GM18508 (cell line): ENCODE measurements around the gene ATG10.
"Not testable (repeated sequence)": the region's sequence is repeated elsewhere in the genome, so short reads cannot be mapped to it uniquely, and the experiment has no call there.

Experiments
- ATAC-seq: cut with Tn5 transposase; IDR thresholded peaks from one replicate; pipeline ENCODE4 v1.9.1; 2021; ENCODE audit warnings: moderate number of reproducible peaks; ENCODE audit not compliant: insufficient read depth, unreplicated experiment

The ATG10 gene

DNA sequence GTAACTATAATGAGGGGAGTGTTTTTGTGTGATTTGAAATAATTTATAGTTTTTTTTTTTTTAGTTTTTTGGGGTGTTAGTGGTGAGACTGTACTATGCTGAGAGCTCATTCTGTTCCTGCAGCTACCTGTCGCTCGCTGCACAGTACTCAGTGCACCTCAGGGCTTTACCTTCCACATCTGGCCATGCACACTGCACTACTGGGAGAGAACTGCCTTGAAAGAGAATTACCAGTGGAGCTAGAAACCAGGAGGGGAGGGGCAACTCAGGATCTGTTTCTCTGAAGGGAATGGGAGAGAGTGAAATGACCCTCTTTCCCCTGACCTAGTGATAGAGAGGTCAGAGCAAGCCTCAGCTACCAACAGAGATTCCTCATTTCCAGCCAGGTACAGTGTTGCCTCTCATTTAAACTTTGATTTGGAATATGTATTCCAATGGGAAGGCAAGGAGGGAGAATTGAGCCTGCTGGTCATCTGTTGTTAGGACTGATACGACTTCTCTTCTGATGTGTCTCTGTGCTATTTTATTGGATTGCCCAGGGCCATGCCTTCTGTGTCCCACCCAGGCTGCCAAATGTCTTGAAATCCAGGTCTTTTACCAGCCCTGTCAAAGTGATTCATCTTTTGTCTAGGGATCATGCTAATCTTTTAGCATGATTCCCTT, 8.9 kb downstream of the ATG10 start:
- ATAC-seq: no peak

DNA sequence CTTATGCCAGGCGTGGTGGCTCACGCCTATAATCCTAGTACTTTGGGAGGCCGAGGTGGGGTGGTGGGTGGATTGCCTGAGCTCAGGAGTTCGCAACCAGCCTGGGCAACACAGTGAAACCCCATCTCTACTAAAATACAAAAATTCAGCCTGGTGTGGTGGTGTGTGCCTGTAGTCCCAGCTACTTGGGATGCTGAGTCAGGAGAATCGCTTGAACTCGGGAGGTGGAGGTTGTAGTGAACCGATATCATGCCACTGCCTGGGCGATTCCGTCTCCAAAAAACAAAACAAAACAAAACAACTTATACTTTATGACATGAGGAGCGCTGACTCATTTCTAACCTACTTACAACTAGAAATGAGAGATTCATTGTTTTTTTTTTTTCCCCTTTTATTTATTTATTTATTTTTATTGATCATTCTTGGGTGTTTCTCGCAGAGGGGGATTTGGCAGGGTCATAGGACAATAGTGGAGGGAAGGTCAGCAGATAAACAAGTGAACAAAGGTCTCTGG, 10.4 kb downstream of the ATG10 start:
- not testable (repeated sequence) for ATAC-seq

DNA sequence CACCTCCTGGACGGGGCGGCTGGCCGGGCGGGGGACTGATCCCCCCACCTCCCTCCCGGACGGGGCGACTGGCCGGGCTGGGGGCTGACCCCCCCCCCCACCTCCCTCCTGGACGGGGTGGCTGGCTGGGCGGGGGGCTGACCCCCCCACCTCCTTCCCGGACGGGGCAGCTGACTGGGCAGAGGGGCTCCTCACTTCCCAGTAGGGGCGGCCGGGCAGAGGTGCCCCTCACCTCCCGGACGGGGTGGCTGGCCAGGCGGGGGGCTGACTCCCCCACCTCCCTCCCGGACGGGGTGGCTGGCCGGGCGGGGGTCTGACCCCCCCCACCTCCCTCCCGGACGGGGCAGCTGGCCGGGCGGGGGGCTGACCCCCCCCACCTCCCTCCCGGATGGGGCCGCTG, 11.3 kb downstream of the ATG10 start:
- not testable (repeated sequence) for ATAC-seq

DNA sequence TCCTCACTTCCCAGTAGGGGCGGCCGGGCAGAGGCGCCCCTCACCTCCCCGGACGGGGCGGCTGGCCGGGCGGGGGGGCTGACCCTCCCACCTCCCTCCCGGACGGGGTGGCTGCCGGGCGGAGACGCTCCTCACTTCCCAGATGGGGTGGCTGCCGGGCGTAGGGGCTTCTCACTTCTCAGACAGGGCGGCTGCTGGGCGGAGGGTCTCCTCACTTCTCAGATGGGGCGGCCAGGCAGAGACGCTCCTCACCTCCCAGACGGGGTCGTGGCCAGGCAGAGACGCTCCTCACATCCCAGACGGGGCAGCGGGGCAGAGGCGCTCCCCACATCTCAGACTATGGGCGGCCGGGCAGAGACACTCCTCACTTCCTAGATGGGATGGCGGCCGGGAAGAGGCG, 11.7 kb downstream of the ATG10 start:
- not testable (repeated sequence) for ATAC-seq

DNA sequence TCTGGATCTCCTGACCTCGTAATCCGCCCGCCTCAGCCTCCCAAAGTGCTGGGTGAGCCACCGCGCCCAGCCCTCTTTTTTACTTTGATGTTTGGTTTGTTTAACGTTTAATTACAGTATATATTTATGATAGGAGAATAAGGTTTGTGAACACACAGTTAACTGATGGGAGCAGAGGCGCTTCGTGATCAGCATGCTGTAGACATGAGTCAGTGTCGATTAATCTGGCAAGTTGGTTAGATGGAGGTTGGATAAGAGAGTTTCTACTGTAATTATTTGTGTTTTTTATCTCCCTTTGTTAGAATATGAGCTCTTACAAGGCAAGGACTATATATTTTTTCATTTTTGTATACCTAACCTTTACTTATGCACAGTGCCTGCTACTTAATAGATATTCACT, 14.3 kb downstream of the ATG10 start:
- ATAC-seq: no peak

DNA sequence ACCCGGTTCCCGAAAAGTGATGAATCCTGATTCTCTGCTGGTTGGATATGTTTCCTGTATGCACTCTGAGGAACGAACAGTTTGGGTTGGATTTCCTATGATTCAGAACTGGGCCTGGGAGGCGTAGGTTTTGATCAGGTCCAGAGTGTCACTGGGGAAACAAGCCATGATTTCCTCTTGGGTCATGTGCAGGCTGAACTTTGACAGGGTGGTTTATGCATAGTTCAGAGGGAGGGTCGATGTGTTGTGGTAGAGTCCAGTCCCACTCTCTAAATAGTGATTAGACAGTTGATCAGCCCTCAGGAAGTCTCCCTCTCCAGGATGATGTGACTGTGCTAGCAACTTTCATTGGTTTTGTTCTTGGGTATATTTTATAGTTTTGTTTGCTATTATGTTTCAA, 17.4 kb downstream of the ATG10 start:
- ATAC-seq: no peak

DNA sequence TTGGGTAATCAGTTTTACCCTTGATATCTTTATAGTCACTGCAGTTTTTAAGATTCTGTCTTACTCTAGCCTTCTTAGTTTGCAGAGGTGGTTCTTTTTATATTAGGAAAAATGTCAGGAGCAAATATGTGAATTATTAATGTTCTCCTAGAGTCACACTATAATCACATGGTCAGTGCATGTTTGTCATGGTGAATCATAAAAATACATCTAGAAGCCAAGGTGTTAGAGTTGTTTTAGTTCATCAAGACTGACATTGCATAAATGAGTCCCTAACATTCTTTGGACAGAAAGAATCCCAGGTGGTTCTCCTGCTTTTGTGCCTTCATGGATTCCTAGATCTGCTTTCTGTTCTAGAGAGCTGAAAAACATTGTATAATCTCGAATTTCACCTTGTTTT, 22.9 kb downstream of the ATG10 start:
- ATAC-seq: no peak

DNA sequence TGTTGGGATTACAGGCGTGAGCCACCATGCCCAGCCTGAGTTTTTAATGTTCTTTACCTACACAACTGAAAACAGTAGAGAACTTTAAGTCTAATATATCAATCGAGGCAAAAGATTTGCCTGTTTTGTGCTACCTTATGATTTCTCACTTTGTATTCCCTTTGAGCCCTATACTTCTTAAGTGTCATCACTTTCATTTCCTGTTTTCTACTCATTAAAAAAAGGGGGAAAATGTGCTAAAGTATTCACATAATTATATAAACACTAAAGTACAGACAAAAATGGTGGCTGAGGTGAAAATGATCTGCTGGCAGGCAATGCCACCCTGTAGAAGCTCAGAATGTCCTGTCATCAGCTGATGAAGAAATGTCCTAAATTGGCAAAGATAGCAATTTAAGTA, 23.6 kb downstream of the ATG10 start:
- no peak for ATAC-seq

DNA sequence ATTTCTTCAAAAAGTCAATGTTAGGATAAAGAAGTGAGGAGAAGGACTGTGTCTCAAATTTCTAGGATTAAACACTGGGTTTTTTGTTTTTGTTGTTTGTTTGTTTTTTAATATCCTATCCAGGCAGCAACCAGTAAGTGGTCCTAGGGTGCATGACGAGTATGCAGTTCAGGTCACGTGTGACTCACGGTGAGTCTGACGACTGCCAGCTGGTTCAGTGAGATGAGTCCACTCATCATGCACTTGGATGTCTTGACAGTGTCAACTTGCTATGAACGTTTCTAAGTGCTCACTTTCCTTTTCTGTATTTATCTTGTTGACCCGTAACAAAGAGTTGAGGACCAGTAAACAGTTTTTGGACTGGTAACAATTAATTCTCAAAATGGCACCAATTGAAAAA, 32.7 kb downstream of the ATG10 start:
- no peak for ATAC-seq

DNA sequence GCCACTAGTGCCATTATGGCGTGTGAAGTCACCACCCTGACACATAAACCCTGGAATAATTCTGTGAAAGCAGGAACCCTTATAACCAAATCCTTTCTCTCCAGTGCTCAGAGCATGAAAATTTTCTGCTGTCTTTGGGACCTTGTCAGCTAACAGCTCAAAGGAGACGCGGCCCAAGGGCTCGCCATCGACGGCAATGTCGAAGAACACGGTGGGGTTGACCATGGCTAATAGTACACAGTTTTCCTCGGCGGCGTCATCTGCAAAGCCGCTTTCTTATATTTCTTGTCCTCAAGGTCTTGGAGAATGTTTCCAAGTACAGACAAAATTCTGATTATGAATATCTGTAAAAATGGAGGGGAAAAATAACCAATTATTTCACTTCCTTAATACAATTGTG, 38.0 kb downstream of the ATG10 start:
- not testable (repeated sequence) for ATAC-seq

DNA sequence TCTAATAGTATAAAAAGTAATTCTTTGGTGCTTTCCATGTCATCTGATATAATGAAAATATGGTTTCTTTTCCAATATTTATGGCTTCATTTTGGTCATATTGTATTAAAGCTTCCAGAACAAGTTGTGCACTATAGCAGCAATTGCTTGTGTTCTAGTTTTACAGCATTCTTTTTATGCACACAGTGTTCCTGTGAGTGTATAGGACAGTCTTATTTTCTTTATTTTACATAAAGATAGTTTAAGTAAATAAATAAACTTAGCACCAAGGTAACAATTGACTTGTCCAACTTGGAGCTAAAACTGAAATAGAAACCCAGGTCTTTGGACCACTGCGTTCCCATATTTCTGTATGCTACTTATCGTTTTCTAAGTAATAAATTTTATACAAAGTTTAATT, 38.9 kb downstream of the ATG10 start:
- no peak for ATAC-seq

DNA sequence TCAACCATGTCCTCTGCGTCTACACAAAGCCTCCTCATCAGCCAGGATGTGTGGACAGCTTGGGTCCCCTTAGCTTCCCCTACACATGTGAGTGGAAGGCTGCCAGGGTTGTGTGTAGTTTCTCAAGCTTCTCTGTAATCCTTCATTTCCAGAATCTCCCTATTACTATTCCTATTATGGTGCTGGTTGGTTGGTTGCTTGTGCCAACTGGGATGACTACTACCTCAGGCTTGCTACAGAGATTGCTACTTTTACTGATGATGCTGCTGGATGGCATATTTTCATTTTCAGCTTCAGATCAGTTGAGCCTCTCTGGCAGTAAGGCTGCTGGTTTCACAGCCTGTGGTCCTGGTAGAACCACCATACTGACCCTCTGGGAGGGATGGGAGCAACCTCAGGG, 39.9 kb downstream of the ATG10 start:
- no peak for ATAC-seq

DNA sequence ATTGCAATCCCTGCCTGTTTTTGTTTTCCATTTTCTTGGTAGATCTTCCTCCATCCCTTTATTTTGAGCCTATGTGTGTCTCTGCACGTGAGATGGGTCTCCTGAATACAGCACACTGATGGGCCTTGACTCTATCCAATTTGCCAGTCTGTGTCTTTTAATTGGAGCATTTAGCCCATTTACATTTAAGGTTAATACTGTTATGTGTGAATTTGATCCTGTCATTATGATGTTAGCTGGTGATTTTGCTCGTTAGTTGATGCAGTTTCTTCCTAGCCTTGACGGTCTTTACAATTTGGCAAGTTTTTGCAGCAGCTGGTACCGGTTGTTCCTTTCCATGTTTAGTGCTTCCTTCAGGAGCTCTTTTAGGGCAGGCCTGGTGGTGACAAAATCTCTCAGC, 42.8 kb downstream of the ATG10 start:
- not testable (repeated sequence) for ATAC-seq

DNA sequence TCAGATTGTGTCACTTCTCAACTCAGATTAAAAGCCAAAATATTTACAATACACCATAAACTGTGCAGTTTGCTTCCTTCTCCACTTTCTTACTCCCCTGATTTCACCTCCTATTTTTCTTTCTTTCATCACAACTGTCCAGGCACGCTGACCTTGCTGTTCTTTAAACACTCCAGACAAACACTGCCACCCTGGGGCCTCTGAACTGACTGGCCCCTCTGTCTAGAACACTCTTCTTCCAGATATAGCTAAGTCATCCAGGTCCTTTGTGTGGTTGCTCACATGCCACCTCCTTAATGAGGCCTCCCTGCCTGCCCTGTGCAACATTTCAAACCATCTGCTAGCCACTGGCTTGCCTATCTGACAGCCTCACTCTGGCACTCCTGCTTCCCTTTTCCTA, 46.6 kb downstream of the ATG10 start:
- ATAC-seq: no peak

DNA sequence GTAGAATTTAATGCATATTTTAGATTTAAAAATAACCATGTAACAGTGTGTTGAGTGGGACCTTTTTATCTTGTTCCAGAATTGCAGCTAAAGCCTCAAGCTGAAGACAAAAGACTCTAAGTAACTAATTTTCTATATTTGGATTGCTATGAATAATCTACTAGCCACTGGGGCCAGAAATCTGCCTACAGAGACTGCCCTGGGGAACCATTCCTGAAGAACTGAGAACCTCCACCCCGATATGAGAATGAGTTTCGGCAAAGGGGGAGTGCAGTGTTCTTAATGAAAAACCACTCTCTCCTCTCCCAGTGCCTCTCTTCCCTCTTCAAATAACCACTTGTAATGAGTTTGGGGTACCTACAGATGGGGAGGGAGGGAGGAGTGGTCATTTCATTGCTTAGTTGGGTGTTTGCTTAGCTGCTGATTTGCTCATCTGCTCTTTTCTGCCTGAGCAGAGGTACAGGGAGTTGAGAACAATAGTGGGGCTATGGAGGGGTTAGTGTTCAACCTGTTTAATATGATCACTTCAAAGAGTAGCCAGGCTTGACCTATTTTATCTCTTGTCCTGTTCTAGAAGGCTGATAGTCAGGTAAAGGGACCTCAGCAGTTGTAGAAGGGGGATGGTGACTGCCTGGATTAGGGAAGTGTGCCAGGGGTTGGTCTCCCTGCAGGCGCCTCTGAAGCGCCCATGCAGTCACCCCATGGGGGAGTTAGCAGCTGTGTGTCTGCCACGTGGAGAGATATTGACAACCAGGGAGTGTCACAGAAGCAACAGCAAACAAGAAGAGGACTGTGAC, 47.7 kb downstream of the ATG10 start:
- ATAC-seq: no peak

DNA sequence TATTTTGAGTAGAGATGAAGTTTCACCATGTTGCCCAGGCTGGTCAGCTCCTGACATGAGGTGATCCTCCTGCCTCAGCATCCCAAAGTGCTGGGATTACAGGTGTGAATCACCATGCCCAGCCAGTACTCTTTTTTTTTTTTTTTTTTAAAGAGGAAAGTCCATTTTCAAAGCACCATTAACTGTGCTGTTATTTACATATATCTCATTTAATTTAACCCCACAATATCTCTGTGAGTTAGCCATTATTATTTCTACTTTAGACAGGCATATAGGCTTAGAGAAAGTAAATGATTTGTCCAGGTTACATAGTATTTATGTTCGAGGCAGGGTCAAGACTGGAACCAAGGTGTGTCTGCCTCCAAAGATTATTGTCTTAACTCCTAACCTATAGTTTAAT, 50.7 kb downstream of the ATG10 start:
- no peak for ATAC-seq

DNA sequence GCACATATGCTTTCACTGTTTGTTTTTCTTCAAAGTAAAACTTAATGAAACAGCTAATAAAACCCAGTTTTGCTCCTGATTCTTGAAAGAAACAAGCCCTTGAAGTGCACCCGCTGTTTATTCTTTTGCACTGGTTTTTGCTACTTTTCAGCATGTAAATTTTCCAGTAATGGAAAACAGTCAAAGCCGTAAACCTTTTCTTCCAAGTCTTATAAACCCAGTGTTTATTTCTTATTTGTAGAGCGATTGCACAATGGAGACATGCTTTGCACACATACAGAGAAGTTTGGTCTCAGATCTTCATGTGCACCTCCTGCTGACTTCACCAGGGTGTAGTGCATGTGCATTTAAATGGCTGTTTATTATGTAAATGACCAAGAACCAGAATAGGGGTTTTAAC, 51.8 kb downstream of the ATG10 start:
- no peak for ATAC-seq

DNA sequence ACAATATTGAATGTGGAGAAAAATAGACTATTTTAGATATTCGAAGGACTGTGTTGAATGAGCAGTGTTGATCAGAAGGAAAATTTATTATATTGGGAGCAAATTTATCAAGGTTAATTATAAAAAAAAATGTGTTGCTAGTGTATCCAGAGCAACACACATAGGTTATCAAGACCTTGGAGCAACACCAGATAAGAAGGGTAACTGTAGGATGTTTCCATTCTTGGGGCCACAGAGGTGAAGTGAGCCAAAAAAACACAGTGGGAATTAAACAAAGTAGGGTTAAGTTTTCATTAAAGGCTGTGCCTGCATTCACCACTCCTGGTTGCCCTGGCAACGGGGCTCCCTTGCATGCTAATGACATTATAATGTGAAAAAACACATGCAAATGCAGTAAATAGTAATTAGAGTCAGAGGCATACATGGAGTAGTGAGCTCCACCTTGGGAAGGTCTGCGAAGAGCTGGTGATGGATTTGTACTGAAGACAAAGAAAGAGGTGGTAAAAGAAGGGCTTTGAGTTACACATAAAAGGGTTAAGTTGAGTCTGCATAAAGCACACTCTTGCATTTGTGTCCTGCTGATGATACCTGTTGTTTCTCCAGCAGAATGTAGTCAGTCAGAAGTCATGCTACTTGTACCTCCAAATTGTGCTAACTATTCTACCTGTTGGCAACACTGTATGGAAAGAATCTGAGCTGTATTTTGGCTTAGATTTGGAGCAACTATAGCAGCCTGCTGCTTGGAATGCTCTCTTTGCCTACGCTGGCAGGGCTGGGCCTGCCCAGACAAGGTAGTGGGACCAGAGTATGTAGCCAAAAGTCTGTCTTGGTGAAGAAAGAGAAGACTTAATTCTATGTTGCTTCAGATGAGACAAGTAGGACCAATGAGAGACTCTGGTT, 59.6 kb downstream of the ATG10 start:
- no peak for ATAC-seq

DNA sequence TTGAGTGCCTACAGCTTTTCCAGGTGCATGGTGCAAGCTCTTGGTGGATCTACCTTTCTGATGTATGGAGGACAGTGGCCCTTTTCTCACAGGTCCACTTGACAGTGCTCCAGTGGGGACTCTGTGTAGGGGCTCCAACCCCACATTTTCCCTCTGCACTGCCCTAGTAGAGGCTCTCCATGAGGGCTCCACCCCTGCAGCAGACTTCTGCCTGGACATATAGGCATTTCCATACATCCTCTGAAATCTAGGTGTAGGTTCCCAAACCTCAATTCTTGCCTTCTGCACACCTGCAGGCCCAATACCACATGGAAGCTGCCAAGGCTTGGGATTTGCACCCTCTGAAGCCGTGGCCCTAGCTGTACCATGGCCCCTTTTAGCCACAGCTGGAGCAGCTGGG, 71.1 kb downstream of the ATG10 start:
- ATAC-seq: not testable (repeated sequence)

DNA sequence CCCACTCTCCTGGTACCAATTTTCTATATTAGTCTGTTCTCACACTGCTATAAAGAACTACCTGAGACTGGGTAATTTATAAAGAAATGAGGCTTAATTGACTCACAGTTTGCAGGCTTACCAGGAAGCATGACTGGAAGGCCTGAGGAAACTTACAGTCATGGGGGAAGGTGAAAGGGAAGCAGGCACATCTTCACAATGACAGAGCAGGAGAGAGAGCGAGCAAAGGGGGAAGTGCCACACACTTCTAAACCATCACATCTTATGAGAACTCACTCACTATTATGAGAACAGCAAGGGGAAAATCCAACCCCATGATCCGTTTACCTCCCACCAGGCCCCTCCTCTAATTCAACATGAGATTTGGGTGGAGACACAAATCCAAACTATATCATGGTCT, 72.2 kb downstream of the ATG10 start:
- no peak for ATAC-seq
